Head of caudate nucleus (tissue), 42 donors: Measurements from ENCODE around the gene STRN.
A peak's percentile ranks its signal among the peaks of the same experiment; 100 is the strongest.
"Not testable (repeated sequence)": the region's sequence is repeated elsewhere in the genome, so short reads cannot be mapped to it uniquely, and the experiment has no call there.

ENCODE experiments used
- DNase-seq, 42 donors: peaks; one replicate each; pipeline versions ENCODE4 v3.0.0 to v3.0.0-alpha.2; 2020 to 2021; ENCODE audit warnings: mixed read lengths in 7 of 42
- intact Hi-C: fragments of 100-400 bp; cut with DNase I; formaldehyde crosslinking; loops from one replicate; pipeline ENCODE4 v1.15.0; 2022

Gene STRN

DNA sequence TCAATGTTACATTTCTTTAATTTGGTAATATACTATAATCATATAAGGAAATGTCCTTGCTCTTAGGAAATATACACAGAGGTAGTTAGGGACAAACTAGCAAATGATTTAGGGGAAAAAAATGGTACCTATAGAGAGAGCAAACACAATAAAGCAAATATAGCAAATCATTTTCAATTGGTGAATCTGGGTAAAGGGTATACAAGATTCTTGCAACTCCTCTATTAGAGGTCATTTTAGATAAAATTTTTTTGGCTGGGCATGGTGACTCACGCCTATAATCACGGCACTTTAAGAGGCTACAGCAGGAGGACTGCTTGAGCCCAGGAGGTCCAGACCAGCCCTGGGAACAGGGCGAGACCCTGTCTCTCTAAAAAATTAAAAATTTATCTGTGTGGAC lies 44.4 kb downstream of the STRN start:
- intact Hi-C loops: no loop called here

DNA sequence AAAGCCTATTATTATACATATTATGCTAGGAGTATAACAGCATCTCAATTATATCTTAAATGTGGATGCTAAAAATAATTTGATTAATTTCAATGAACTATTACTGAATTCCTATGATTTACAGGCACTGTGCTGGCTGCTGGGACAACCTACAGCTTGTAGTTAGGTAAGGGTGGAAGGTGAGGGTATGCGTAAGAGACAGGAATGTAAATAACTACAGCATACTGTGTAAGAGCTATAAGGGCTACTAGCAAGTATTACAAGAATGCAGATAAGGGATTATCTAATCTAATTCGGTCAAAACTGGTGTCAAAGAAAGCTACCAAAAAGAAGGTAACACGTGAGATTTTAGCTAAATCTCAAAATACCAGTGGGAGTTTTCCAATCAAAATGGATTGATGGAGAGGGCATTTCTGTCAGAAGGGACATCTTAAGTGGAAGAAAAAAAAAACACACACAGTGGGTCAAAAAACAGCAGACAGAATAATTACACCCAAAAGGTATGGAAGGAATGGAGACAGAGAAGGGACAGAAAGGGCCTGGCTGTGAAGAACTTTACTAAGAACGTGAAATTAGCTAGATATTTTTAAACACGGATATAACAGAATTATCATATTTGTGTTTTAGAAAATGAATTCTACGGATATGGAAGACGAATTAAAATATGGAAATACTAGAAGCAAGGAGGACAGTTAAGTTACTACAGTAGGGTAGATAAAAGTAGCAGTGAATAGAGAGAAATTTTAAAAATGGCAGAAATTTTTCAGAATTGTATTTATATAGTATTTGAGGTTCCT lies 47.1 kb downstream of the STRN start:
- intact Hi-C loops: loop anchor here (5.0 to 10.0 kb wide), 2 partner anchors 46 to 137 kb away; partner anchors contain the start of gene STRN
- DNase-seq: no peak

More for the DNA sequence above, 44.4 kb downstream of the STRN start:
- no peak for DNase-seq

DNA sequence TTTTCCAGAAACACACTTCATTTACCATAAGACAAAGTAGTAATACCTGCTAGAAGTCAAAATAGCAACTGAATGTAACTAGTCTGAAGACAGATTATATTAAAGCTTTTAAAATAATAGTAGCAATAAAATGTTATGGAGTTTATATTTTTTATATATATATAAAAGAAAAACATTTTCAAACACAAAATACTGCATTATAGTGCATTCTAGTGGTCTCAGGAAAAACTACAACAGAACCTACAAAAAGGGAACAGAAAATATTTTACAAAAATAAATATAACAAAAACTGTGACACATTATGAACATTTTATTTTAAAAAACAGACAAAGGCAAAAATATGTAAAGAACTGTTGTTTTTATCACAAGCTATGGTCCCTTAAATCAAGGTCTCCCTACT lies 48.0 kb downstream of the STRN start:
- intact Hi-C loops: loop anchor here (5.0 to 10.0 kb wide), 2 partner anchors 46 to 136 kb away; partner anchors contain the start of gene STRN
- no peak for DNase-seq

DNA sequence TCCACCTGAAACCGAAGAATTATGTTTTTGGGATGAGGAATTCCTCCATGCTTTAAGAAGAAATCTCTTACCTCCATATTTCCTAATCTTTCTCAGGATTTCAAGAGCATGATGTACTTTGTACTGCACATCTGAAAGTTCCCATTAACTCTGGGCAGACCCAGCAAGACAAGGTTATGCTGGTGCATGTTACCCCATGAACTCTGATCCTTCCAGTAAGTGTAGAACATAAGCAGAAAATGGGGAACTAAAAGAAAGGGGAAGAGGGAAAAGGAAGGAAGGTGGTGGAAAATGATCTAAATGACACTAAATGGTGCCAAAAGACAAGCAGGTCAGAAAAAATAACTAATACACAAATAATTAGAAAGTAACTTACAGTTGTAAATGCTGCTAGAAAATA lies 50.7 kb downstream of the STRN start:
- intact Hi-C loops: loop anchor here (5.0 to 10.0 kb wide), 2 partner anchors 49 to 133 kb away; partner anchors contain the start of gene STRN
- DNase-seq: no peak

DNA sequence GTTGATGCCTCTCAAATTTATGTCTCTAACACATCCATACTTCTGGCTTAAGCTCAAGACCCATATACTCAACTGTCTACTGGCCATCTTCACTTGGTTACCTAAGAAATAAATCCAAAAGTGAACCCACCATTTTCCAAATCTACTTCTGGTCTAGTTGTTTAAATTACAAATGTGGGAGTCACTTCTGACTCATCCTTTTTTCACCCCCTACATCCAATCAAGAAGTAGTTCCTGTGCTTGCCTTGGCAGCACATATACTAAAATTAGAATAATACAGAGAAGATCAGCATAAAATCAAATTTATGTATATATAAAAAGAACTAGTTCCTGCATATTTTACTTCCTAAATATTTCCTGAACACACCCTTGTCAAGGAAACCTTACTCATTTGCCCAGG lies 53.6 kb downstream of the STRN start:
- intact Hi-C loops: loop anchor here (10.0 kb wide), 1 partner anchor 52 kb away; the partner anchor contains the start of gene STRN
- DNase-seq: peak in 2 of 42 donors; percentile 8 to 29

DNA sequence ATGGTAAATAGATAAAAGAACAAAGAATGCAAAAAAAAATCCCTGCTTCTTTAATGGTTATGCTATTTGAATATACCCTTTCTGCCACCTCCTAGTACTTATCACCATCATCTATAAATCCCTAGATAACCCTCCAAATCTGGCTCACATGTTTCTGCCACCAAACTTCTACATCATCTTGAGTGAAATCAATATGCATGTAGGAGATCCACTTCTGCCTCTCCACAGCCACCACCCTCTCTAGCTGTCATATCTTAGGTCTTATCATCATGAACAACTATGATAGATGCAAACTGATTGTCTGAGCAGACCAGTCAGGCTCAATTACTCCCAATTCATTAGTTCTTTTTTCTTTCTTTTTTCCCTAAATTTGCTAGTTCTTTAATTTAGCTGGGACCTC lies 55.3 kb downstream of the STRN start:
- intact Hi-C loops: loop anchor here (10.0 kb wide), 1 partner anchor 54 kb away; the partner anchor contains the start of gene STRN

DNA sequence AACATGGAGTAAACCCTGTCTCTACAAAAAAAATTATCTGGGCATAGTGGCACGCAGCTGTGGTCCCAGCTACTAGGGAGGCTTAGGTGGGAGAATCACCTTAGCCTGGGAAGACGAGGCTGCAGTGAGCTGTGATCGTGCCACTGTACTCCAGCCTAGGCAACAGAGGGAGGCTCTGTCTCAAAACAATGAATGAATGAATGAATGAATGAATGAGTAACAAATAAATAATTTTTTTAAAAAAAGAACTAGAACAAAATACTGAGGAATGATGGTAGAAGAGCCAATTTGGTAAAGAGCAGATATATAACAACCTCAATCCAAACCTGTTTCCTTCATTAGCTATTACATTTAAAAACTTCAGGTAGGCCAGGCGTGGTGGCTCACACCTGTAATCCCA lies 60.1 kb downstream of the STRN start:
- DNase-seq: no peak
- intact Hi-C loops: no loop called here

More for the DNA sequence above, 55.3 kb downstream of the STRN start:
- peak in 8 of 42 donors; percentile 24 to 61 (median 42) for DNase-seq

DNA sequence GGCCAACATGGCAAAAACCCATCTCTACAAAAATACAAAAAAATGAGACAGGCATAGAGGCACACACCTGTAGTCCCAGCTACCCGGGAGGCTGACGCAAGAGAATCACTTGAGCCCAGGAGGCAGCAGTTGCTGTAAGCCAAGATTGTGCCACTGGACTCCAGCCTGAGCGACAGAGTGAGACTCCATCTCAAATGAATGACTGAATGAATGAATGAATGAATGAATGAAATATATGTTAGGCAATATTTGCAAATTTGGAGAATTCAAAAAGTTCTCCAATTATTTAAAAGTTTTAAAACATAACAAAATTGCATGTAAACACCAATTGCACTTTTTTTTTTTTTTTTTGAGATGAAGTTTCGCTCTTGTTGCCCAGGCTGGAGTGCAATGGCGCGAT lies 61.7 kb downstream of the STRN start:
- DNase-seq: no peak
- intact Hi-C loops: no loop called here

DNA sequence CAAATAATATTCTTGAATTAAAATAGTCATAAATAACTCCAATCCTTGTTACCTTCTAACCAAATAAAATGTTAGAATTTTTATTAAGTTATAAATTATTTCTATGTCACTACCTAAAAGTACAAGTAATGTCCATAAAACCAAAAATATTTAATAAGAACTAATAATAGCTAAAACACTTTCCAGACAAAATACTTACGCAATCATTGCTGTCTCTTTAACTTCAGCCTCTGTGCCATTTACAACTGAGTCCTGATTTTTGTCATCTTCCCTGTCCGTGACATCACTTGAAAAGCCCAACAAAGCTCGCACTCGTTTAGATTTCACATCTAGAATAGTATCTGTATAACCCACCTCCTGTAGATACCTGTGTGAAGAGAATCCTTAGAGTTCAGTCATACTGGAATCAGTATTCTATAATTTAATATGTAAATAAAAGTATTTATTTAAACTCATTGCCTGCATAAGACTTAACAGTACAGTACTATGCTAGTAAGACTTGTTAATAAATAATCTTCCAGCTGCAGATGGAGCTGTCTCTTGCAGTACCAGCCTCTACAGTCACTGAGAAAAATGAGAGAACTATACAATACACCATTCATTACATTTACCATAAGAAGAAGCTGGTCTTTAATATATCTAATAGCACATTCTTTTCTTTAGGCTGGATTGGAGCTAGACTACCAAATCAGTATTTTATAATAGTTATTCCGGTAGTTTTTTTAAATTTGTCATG lies 63.8 kb downstream of the STRN start:
- DNase-seq: peak in 3 of 42 donors; percentile 23 to 50 (median 32)
- intact Hi-C loops: no loop called here

DNA sequence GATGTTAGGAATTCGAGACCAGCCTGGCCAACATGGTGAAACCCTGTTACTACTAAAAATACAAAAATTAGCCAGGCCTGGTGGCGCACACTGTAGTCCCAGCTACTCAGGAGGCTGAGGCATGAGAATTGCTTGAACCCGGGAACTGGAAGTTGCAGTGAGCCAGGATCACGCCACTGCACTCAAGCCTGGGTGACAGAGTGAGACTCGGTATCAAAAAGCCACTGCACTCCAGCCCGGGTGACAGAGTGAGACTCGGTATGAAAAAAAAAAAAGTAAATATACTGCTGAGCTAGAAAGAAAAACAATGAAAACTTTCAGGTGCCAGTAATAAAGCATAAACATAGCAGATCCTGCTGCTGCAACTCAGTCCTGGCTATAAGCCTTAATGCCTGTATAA lies 73.5 kb downstream of the STRN start:
- DNase-seq: no peak
- intact Hi-C loops: no loop called here

DNA sequence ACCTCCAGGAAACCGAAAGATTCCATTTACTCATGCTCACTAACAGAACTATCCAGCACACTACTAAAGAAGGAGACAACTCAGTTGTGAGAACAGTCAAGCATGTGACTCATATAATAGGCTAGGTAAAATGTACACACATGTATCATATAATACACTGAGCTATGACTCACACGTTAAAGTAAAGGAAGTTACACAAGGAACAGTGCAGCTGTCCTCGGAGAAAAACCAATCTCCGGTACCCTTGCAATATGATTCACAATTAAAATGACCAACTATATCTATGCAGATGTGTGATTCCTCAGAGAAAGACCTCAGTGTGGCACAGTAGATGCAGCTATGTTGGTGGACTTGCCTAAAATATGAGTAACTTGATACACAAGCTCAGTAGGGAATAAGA lies 76.5 kb downstream of the STRN start:
- intact Hi-C loops: no loop called here
- DNase-seq: no peak

DNA sequence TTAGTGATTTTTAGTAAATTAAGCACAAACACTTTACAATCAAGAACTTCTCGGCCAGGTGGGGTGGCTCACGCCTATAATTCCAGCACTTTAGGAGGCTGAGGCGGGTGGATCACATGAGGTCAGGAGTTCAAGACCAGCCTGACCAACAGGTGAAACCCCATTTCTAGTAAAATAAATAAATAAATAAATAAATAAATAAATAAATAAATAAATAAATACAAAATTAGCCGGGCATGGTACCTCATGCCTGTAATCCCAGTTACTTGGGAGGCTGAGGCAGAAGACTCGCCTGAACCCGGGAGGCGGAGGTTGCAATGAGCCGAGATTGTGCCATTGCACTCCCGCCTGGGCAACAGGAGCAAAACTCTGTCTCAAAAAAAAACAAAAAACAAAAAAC lies 79.2 kb downstream of the STRN start:
- DNase-seq, intact Hi-C loops: not testable (repeated sequence)

DNA sequence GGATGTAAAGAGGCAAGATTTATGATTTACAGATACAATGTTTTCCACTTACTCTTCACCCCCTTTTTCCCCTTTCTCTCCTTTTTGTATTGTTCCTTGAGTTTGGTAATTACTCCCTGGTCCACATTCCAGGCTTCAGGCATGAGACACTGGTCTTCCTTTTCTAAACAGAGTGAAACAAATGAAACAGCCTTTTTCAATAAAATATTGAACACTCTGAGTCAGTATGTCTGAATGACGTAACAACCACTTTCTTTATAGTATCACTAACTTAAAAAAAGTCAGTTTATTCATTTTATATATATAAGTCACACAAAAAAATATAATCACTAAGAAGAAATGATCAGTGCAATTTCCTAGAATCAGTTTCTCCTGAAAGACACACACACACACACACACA lies 79.7 kb downstream of the STRN start:
- no peak for DNase-seq
- intact Hi-C loops: no loop called here

DNA sequence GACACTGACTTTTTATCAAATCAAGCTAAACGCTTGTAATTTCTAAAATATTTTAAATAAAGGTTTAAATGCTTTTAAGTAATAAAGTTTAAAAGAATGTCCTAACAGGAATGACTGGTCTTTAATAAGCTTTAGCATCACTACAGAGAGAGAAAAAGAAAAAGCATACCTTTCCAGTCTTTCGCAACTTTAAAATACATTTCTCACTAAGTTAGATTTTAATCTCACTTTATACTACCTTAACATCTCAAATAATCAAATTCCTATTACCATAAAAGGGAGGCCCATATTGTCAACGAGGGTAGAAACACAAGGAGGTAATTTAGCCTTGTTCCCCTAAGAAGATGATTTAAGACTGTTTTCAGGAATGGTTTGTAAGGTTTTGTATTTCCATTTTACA lies 80.7 kb downstream of the STRN start:
- DNase-seq: no peak
- intact Hi-C loops: no loop called here

DNA sequence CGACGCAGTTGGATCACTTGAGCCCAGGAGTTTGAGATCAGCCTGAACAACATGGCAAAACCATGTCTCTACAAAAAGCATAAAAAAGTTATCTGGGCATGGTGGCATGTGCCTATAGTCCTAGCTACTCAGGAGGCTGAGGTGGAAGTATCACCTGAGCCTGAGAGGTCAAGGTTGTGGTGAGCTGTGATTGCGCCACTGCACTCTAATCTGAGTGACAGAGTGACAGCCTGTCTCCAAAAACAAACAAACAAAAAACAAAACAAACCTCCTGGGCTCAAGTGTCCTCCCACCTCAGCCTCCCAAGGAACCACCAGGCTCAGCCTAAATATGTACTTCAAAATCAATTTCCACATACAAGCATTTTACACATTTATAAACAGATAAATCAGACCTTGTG lies 83.8 kb downstream of the STRN start:
- DNase-seq: no peak
- intact Hi-C loops: no loop called here

DNA sequence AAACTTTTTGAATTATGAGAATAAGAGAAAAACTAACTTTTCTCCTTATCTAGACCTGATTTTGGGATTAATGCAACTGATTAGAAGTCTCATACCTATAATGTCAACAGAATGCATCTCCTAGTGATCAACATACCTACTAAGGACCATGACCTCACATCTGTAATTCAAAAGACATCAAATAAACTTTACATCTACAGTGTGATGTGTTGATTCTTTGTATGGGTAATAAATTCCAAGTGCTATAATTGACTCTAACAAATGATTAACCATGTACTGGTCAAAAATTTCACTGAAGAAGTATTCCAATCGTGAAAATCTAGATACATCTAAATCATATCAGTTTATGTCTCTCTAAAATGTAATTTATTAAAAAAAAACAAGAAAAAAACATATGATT lies 84.5 kb downstream of the STRN start:
- no peak for DNase-seq
- intact Hi-C loops: no loop called here

DNA sequence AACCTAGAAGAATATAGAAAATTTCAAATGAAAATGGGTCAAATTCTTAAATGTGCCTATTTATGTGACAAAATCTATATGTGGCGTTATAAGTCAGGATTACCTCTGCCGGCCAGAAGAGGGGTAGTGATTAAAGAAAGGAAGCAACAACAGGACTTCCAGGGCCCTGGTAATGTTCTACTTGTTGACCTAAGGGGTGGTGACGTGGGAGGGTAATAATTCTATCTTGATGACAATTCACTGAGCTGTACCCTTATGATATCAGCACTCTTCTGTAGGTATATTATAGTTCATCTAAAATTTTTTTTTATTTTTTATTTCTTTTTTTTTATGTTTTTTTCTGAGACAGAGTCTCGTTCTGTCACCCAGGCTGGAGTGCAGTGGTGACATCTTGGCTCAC lies 87.9 kb downstream of the STRN start:
- DNase-seq: no peak
- intact Hi-C loops: no loop called here

DNA sequence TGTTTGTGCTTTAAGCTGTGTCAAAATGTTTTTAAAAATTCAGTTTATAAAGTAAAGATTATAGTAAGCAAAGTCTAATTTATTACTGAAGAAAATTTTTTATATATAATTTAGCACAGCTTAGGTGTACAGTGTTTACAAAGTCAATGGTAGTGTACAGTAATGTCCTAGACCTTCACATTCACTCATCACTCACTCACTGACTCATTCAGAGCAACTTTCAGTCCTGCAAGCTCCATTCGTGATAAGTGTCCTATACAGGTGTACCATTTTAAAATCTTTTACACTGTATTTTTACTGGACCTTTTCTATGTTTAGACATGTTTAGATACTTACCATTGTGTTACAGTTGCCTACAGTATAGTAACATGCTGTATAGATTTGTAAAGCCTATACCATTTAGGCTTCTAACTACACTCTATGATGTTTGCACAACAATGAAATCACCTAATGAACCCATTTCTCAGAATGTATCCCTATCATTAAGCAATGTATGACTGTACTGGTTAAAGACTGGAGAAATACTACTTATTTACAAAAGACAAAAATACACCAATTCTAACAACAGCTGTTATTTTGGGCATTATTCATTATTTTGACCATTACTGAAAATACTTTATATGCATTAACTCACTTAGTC lies 95.1 kb downstream of the STRN start:
- intact Hi-C loops: no loop called here

DNA sequence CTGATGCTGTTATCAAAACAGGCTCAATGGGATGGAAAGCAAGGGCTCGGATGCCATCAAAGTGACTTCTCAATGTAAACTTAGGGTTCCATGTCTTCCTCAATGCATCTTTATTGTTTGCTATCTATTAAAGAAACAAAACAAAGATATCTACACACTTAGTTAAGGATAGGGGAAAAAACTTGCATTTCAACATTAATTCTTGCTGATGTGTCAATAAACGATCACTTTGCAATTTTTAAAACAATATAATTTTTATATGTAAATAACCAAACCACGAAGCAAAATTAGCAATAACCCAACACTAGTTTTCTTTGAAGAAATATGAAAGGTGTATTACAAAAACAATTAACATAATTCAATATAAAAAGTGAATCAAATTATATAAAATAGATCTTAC lies 96.7 kb downstream of the STRN start:
- no peak for DNase-seq
- intact Hi-C loops: no loop called here

More for the DNA sequence above, 95.1 kb downstream of the STRN start:
- no peak for DNase-seq

DNA sequence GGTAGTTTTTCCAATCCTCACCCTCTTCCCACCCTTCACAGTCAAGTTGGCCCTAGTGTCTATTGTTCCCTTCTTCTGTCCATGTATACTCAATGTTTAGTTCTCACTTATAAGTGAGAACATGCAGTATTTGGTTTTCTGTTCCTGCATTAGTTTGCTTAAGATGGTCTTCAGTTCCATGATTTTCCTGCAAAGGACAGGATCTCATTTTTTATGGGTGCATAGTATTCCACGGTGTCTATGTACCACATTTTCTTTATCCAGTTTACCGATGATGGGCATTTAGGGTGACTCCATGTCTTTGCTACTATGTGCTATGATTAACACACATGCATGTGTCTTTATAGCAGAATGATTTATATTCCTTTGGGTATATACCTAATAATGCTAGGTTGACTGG lies 104.4 kb downstream of the STRN start:
- intact Hi-C loops: no loop called here
- DNase-seq: no peak
